HG03196 (cell line): ENCODE results near the gene KDM2A.

ENCODE experiments used
- ATAC-seq: cut with Tn5 transposase; IDR thresholded peaks from one replicate; pipeline ENCODE4 v1.9.1; 2021; ENCODE audit not compliant: unreplicated experiment

KDM2A gene

GRCh38 chr11:67300256-67300755, 181.2 kb downstream of the KDM2A start:
- no peak for ATAC-seq

- ATAC-seq = no peak
These were observed 181.8 kb downstream of the KDM2A start for GRCh38 chr11:67300756-67301312.

GRCh38 chr11:67301313-67301921, 182.4 kb downstream of the KDM2A start:
- no peak for ATAC-seq

- ATAC-seq = no peak
These were observed 183.0 kb downstream of the KDM2A start for GRCh38 chr11:67301951-67302516.

- no peak for ATAC-seq
These were observed 183.6 kb downstream of the KDM2A start for GRCh38 chr11:67302571-67303131.

GRCh38 chr11:67303132-67303834, 184.2 kb downstream of the KDM2A start, which contains the start of gene SSH3:
SSH3 (plus strand) TSS chr11:67303530; CDS start chr11:67303626, 96 bp downstream.
- no peak for ATAC-seq

- ATAC-seq = no peak
These were observed 184.9 kb downstream of the KDM2A start for GRCh38 chr11:67303835-67304411.

GRCh38 chr11:67304511-67305113, 185.5 kb downstream of the KDM2A start:
- no peak for ATAC-seq

GRCh38 chr11:67306769-67307544, 187.9 kb downstream of the KDM2A start:
- ATAC-seq = no peak

- no peak for ATAC-seq
These were observed 188.5 kb downstream of the KDM2A start for GRCh38 chr11:67307545-67308001.
